Natural killer cell (primary cell): ENCODE data around the gene SCGB2B2. TPM values are rescaled to one million over a fixed set of nuclear protein-coding genes. Genes with fewer than 3 reads are reported as not detected.

Source experiments
- ATAC-seq, 3 donors: fragments of 150-1000 bp in 2 of 3; fragments of 200-7000 bp in 1 of 3; cut with Tn5 transposase; 1 replicate in 1 of 3; 2 replicates in 2 of 3; pipeline ENCODE4 v1.10.0; 2021; ENCODE audit warnings: mild to moderate bottlenecking in 2 of 3, moderate library complexity in 2 of 3
- DNase-seq, 2 donors: peaks; one replicate each; pipeline versions ENCODE4 v3.0.0 to v3.0.0-alpha.2; 2013 to 2021; ENCODE audit warnings: mixed read lengths in 1 of 2
- H3K27ac ChIP-seq: one replicate; pipeline ENCODE4 v1.5.1; 2013; ENCODE audit warnings: mild to moderate bottlenecking, low read length
- H3K27me3 ChIP-seq: one replicate; pipeline ENCODE4 v1.6.1; 2013; ENCODE audit warnings: low read length; ENCODE audit not compliant: control insufficient read depth, insufficient read depth
- H3K36me3 ChIP-seq: one replicate; pipeline ENCODE4 v1.6.1; 2013; ENCODE audit warnings: low read length; ENCODE audit not compliant: control insufficient read depth, insufficient read depth
- H3K4me1 ChIP-seq: one replicate; pipeline ENCODE4 v1.6.1; 2013; ENCODE audit warnings: low read length; ENCODE audit not compliant: control insufficient read depth, insufficient read depth
- H3K4me3 ChIP-seq: one replicate; pipeline ENCODE4 v1.5.1; 2013; ENCODE audit warnings: low read length
- H3K9me3 ChIP-seq: one replicate; pipeline ENCODE4 v1.6.1; 2013; ENCODE audit warnings: low read length; ENCODE audit not compliant: control insufficient read depth, insufficient read depth
- H3K27ac Mint-ChIP-seq, 2 donors: one replicate each; pipeline ENCODE4 v1.8.0; 2022; ENCODE audit warnings: mild to moderate bottlenecking in 2 of 2, mixed read lengths in 2 of 2, moderate library complexity in 1 of 2
- H3K27me3 Mint-ChIP-seq, 2 donors: one replicate each; pipeline ENCODE4 v1.8.0; 2022; ENCODE audit warnings: low read depth in 2 of 2, mixed read lengths in 2 of 2
- H3K36me3 Mint-ChIP-seq: one replicate; pipeline ENCODE4 v1.8.0; 2022; ENCODE audit warnings: mixed read lengths
- H3K4me1 Mint-ChIP-seq, 2 donors: one replicate each; pipeline ENCODE4 v1.8.0; 2022; ENCODE audit warnings: mixed read lengths in 2 of 2
- H3K4me3 Mint-ChIP-seq: one replicate; pipeline ENCODE4 v1.8.0; 2022; ENCODE audit warnings: mild to moderate bottlenecking, moderate library complexity, mixed read lengths
- H3K9me3 Mint-ChIP-seq, 2 donors: one replicate each; pipeline ENCODE4 v1.8.0; 2022; ENCODE audit warnings: mixed read lengths in 2 of 2
- WGBS: methylation state at CpG from one replicate; pipeline ENCODE4 v1.1.7; 2013; ENCODE audit warnings: missing lambda C conversion rate; ENCODE audit not compliant: insufficient coverage; 5-methylcytosine and 5-hydroxymethylcytosine counted together
- intact Hi-C: fragments of 100-400 bp; cut with micrococcal nuclease; formaldehyde crosslinking; loops from one replicate; pipeline ENCODE4 v1.14.2; 2022
- total RNA-seq, 4 donors: library from RNA; stranded (reverse); fragments of 120-200 nt in 1 of 4; gene quantifications; one replicate each; pipeline versions ENCODE4 v1.2.3 to v1.2.4, GENCODE V29; 2013 to 2022
- TF ChIP-seq, protein P1 (sequence below): fragments of 200-600 bp; IDR thresholded peaks from one replicate; pipeline ENCODE4 v1.8.0; 2022; ENCODE audit warnings: antibody characterized with exemption

The SCGB2B2 gene
- total RNA-seq, 3 donors from 2014 or later (not counting 1 experiment from before 2014, with no cell fraction given), result 0.52 to 1.3 (median 1.1) TPM

- Histone ChIP-seq H3K4me1 (peaks cover 18% of the 10 kb centered on the region), H3K27ac (no peak overlapping the region)
- WGBS, result over 99% methylated on average over 8 of the region's 9 CpGs
Measured at GRCh38 chr19:34681478-34681877, 4.5 kb upstream of the SCGB2B2 start.

GRCh38 chr19:34678421-34678820 is 1.5 kb upstream of the SCGB2B2 start:
- intact Hi-C loops, result no loop called here
- Histone ChIP-seq H3K36me3 (peaks cover 41% of the 10 kb centered on the region), H3K4me3 (no peak overlapping the region), H3K9me3 (peaks cover 7% of the 10 kb centered on the region), H3K4me1 (peaks cover 21% of the 10 kb centered on the region), H3K27me3 (no peaks in the 10 kb centered on the region), H3K27ac (no peak overlapping the region)
- peaks cover 3 to 9% of the 10 kb centered on the region in 2 donors for H3K9me3 Mint-ChIP-seq
- WGBS, result 71% methylated on average over 10 of the region's 10 CpGs
- no peak for ATAC-seq
- TF ChIP-seq, protein P1, sequence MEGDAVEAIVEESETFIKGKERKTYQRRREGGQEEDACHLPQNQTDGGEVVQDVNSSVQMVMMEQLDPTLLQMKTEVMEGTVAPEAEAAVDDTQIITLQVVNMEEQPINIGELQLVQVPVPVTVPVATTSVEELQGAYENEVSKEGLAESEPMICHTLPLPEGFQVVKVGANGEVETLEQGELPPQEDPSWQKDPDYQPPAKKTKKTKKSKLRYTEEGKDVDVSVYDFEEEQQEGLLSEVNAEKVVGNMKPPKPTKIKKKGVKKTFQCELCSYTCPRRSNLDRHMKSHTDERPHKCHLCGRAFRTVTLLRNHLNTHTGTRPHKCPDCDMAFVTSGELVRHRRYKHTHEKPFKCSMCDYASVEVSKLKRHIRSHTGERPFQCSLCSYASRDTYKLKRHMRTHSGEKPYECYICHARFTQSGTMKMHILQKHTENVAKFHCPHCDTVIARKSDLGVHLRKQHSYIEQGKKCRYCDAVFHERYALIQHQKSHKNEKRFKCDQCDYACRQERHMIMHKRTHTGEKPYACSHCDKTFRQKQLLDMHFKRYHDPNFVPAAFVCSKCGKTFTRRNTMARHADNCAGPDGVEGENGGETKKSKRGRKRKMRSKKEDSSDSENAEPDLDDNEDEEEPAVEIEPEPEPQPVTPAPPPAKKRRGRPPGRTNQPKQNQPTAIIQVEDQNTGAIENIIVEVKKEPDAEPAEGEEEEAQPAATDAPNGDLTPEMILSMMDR, result no peak
- DNase-seq, result no peak
- peak overlapping the region; percentile 98 for H3K4me3 Mint-ChIP-seq
- H3K27ac Mint-ChIP-seq, result peak overlapping the region; percentile 98 to 99
- H3K4me1 Mint-ChIP-seq, result peaks cover 29% of the 10 kb centered on the region in 2 donors
- peaks cover 4 to 17% of the 10 kb centered on the region in 2 donors for H3K27me3 Mint-ChIP-seq
- H3K36me3 Mint-ChIP-seq, result peaks cover 43% of the 10 kb centered on the region

More at GRCh38 chr19:34681478-34681877, 4.5 kb upstream of the SCGB2B2 start:
- Mint-ChIP-seq H3K27me3 (no peaks in the 10 kb centered on the region), H3K4me1 (peaks cover 24 to 26% of the 10 kb centered on the region in 2 donors), H3K27ac (no peak overlapping the region), H3K36me3 (peaks cover 65% of the 10 kb centered on the region), H3K4me3 (no peak overlapping the region), H3K9me3 (peaks cover 13 to 14% of the 10 kb centered on the region in 2 donors)
- Histone ChIP-seq H3K4me3 (no peak overlapping the region), H3K36me3 (peaks cover 50% of the 10 kb centered on the region), H3K9me3 (peaks cover 15% of the 10 kb centered on the region), H3K27me3 (no peaks in the 10 kb centered on the region)
- intact Hi-C loops, result no loop called here
- ATAC-seq (no peak), DNase-seq (no peak)
- TF ChIP-seq, protein P1, result no peak

DNA sequence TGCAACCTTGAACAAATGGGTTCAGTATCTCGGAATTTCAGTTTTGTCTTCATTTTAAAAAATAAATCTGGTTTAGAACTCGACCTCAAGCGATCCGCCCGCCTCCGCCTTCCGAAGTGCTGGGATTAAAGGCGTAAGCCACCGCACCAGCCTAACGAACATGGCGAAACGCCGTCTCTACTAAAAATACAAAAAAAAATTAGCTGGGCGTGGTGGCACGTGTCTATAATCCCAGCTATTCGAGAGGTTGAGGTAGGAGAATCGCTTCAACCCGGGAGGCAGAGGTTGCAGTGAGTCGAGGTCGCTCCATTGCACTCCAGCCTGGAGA is 1.1 kb upstream of the SCGB2B2 start:
- Mint-ChIP-seq H3K4me3 (peak overlapping the region; percentile 98), H3K27ac (peak overlapping the region; percentile 98 to 99), H3K4me1 (peaks cover 29% of the 10 kb centered on the region in 2 donors), H3K27me3 (peaks cover 4 to 17% of the 10 kb centered on the region in 2 donors), H3K9me3 (peaks cover 1 to 8% of the 10 kb centered on the region in 2 donors), H3K36me3 (peaks cover 39% of the 10 kb centered on the region)
- Histone ChIP-seq H3K36me3 (peaks cover 37% of the 10 kb centered on the region), H3K27ac (peak overlapping the region; percentile 77), H3K27me3 (no peaks in the 10 kb centered on the region), H3K9me3 (peaks cover 7% of the 10 kb centered on the region), H3K4me1 (peaks cover 21% of the 10 kb centered on the region), H3K4me3 (peak overlapping the region; percentile 65)
- TF ChIP-seq, protein P1, result no peak
- ATAC-seq (no peak), DNase-seq (no peak)
- intact Hi-C loops, result no loop called here
- whole genome bisulfite sequencing, result 5% methylated on average over 20 of the region's 20 CpGs
